ENCODE data around the gene FAM227A. TPM values are rescaled to one million over a fixed set of nuclear protein-coding genes. Genes with fewer than 3 reads are reported as not detected.
A peak's percentile ranks its signal among the peaks of the same experiment; 100 is the strongest.
"Not testable (repeated sequence)": the region's sequence is repeated elsewhere in the genome, so short reads cannot be mapped to it uniquely, and the experiment has no call there.

Gene FAM227A
- total RNA-seq, 4 donors from 2014 or later, result 0.07 to 1.2 (median 0.60) TPM

DNA sequence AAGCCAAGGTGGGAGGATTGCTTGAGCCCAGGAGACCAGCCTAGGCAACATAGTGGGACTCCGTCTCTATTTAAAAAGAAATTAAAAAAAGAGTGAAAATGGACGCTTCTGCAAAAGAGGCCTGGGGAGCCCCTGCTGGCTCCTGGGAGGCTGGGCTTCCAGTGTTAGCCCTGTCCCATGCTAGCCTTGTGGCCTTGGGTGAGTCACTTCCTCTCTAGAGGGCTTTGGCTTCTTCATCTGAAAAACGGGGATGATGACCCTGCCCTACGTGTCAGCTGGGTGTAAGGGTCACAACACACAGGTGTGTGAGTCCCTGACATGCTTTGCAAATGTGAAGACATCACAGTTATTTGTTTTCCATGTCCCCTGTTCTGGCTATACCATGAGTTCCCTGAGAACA, 32.8 kb downstream of the FAM227A start:
- Histone ChIP-seq H3K9me3 (no peaks in the 10 kb centered on the region), H3K27me3 (no peaks in the 10 kb centered on the region), H3K36me3 (no peaks in the 10 kb centered on the region), H3K4me3 (no peak overlapping the region), H3K27ac (no peak overlapping the region), H3K4me1 (no peaks in the 10 kb centered on the region)
- TF ChIP-seq POLR2AphosphoS5 (IDR thresholded peaks at IDR 0.05) (no peak), EP300 (IDR thresholded peaks at IDR 0.05) (no peak), CTCF (IDR thresholded peaks at IDR 0.05) (no peak), POLR2A (IDR thresholded peaks at IDR 0.05) (no peak)
- 71 to 86% methylated on average over 2 to 4 of the region's 4 CpGs for WGBS, 2 donors (ENCODE audit: low coverage in 1 of 2)
- ATAC-seq, result no peak

DNA sequence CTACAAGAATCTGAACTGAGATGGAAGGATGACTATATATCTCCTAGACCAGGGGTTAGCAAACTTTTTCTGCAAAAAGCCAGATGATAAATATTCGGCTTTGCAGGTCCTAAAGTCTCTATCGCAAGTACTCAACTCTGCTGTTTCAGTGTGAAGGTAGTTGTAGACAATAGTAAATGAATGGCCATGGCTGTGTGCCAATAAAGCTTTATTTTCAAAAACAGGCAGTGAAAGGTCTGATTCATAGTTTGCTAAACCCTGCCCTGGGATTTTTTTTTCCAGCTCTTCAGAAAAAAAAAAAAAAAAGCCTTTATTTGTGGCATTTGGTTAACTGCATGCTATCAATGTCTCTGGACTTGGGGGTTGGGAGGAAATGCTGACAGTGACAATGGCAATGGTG, 37.5 kb downstream of the FAM227A start:
- no peaks in the 10 kb centered on the region for H3K9me3 ChIP-seq
- no peaks in the 10 kb centered on the region for H3K36me3 ChIP-seq
- ATAC-seq, result no peak
- 100% methylated on average over 2 of the region's 2 CpGs for WGBS, 2 donors (ENCODE audit: low coverage in 1 of 2)
- peaks cover 0 to 10% (median 0%) of the 10 kb centered on the region in 3 donors for H3K4me1 ChIP-seq
- no peak overlapping the region for H3K27ac ChIP-seq
- TF ChIP-seq POLR2AphosphoS5 (IDR thresholded peaks at IDR 0.05) (no peak), CTCF (IDR thresholded peaks at IDR 0.05) (no peak), POLR2A (IDR thresholded peaks at IDR 0.05) (no peak), EP300 (IDR thresholded peaks at IDR 0.05) (no peak)
- no peaks in the 10 kb centered on the region for H3K27me3 ChIP-seq
- no peak overlapping the region for H3K4me3 ChIP-seq

DNA sequence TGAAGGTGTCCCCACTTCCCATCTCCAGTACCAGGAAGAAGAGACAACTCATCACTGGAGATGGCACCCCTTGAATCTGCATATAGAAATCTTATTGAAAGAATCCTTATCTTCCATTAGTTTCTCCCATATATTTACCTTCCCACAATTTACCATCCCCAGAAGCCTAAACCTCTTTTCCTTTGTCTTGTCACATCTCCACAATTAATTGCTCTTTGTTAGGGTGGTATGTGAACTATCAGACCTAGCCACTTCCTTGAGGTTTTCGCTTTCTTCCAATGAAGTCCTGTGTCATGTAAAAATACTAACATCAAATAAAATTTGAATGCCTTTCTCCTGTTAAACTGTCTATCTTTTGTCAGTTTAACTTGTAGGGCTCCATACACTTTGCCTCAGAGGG, 37.9 kb downstream of the FAM227A start:
- Histone ChIP-seq H3K36me3 (no peaks in the 10 kb centered on the region), H3K4me1 (peaks cover 0 to 10% (median 0%) of the 10 kb centered on the region in 3 donors), H3K4me3 (no peak overlapping the region), H3K27ac (no peak overlapping the region), H3K9me3 (no peaks in the 10 kb centered on the region), H3K27me3 (no peaks in the 10 kb centered on the region)
- ATAC-seq, result no peak
- WGBS, 2 donors (ENCODE audit: low coverage in 1 of 2), result 100% methylated on average over 1 of the region's 1 CpG
- no peak for TF ChIP-seq POLR2AphosphoS5 (IDR thresholded peaks at IDR 0.05)
- no peak for TF ChIP-seq EP300 (IDR thresholded peaks at IDR 0.05)
- no peak for TF ChIP-seq CTCF (IDR thresholded peaks at IDR 0.05)

- peak overlapping the region in 1 of 4 donors; percentile 62 for H3K27ac ChIP-seq
- ATAC-seq, H3K36me3 ChIP-seq, H3K9me3 ChIP-seq, H3K4me1 ChIP-seq, H3K27me3 ChIP-seq, H3K4me3 ChIP-seq: not testable (repeated sequence)
- WGBS, 2 donors (ENCODE audit: low coverage in 1 of 2), result 83 to 100% methylated on average over 2 to 5 of the region's 9 CpGs
Observed at GRCh38 chr22:38615064-38615405, 41.2 kb downstream of the FAM227A start.

- Histone ChIP-seq H3K4me1 (peaks cover 0 to 10% (median 0%) of the 10 kb centered on the region in 3 donors), H3K27ac (peak overlapping the region in 1 of 4 donors; percentile 62), H3K27me3 (no peaks in the 10 kb centered on the region), H3K4me3 (no peak overlapping the region), H3K36me3 (no peaks in the 10 kb centered on the region), H3K9me3 (no peaks in the 10 kb centered on the region)
- WGBS, 2 donors (ENCODE audit: low coverage in 1 of 2), result 28 to 34% methylated on average over 4 of the region's 4 CpGs
- TF ChIP-seq EP300 (IDR thresholded peaks at IDR 0.05) (no peak), POLR2A (IDR thresholded peaks at IDR 0.05) (no peak), POLR2AphosphoS5 (IDR thresholded peaks at IDR 0.05) (no peak), CTCF (IDR thresholded peaks at IDR 0.05) (no peak)
- ATAC-seq, result no peak
Observed at GRCh38 chr22:38614332-38615063, 41.7 kb downstream of the FAM227A start.
